Peyer's patch (tissue), 4 donors: ENCODE measurements around the gene L3MBTL4.

Experiments
- POLR2A ChIP-seq, 2 donors: fragments of 450-650 bp; IDR thresholded peaks; one replicate each; pipeline ENCODE4 v1.5.1; 2017; ENCODE audit warnings: antibody characterized with exemption in 2 of 2, mild to moderate bottlenecking in 2 of 2, moderate library complexity in 2 of 2
- TF ChIP-seq, protein P1 (sequence below), 6 experiments: fragments of 450-650 bp in 4 of 6; fragments of 200-600 bp in 2 of 6; sonication (generic) in 1 of 6; IDR thresholded peaks; one replicate each; pipeline ENCODE4 v1.5.1; 2017 to 2019; ENCODE audit warnings: antibody characterized with exemption in 6 of 6, mild to moderate bottlenecking in 3 of 6, moderate library complexity in 1 of 6

DNA sequence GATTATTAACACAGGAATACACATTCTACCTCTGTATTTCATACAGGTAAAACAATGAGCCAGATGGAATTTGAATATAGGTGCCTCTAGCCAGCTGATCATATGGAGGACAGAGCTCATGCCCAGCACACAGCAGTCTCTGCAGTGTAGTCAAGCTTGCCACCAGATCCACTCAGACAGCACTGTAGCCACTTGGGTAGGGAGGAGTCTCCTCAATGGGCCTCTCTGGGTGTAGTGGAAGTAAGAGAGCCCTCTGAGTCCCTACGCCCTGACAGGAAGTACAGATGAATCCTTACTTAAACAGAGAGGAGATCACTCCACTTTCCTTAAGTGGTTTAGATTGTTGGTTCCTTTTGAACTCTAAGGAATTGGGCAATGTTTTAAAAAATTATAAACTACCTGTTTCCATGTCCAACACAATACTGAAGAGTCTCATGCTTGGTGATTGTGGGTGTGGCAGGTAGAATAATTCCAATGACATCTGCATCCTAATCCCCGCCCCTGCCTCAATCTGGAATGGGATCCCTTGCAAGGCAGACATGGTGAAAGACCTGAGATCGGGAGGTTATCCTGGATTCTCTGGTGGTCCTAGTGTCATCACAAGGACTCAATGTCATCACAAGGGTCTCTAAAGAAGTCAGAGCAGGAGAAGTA, 496.4 kb downstream of the L3MBTL4 start:
- TF ChIP-seq, protein P1, sequence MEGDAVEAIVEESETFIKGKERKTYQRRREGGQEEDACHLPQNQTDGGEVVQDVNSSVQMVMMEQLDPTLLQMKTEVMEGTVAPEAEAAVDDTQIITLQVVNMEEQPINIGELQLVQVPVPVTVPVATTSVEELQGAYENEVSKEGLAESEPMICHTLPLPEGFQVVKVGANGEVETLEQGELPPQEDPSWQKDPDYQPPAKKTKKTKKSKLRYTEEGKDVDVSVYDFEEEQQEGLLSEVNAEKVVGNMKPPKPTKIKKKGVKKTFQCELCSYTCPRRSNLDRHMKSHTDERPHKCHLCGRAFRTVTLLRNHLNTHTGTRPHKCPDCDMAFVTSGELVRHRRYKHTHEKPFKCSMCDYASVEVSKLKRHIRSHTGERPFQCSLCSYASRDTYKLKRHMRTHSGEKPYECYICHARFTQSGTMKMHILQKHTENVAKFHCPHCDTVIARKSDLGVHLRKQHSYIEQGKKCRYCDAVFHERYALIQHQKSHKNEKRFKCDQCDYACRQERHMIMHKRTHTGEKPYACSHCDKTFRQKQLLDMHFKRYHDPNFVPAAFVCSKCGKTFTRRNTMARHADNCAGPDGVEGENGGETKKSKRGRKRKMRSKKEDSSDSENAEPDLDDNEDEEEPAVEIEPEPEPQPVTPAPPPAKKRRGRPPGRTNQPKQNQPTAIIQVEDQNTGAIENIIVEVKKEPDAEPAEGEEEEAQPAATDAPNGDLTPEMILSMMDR (IDR thresholded peaks at IDR 0.05), result no peak
- TF ChIP-seq POLR2A (IDR thresholded peaks at IDR 0.05), result no peak
